K562 (cell line): ENCODE data around the gene PINK1. TPM values are rescaled to one million over a fixed set of nuclear protein-coding genes. Genes with fewer than 3 reads are reported as not detected.

Source experiments
- ARNT ChIP-seq, 2 experiments: fragments of 450-650 bp; IDR thresholded peaks; 2 replicates each; pipeline ENCODE4 v1.6.1; 2016; ENCODE audit warnings: mild to moderate bottlenecking in 1 of 2
- BMI1 ChIP-seq: fragments of 150-350 bp; IDR thresholded peaks from 2 replicates; pipeline ENCODE4 v1.6.1; 2014; ENCODE audit warnings: low read length
- CTBP1 ChIP-seq: fragments of 450-650 bp; IDR thresholded peaks from 2 replicates; pipeline ENCODE4 v1.6.1; 2016; ENCODE audit warnings: borderline replicate concordance
- EGR1 ChIP-seq: fragments of 450-650 bp; conservative IDR thresholded peaks from 2 replicates; pipeline ENCODE4 v1.6.1; 2017; ENCODE audit warnings: mild to moderate bottlenecking
- FIP1L1 ChIP-seq: fragments of 200-400 bp; formaldehyde crosslinking; IDR thresholded peaks from 2 replicates; pipeline ENCODE4 v1.6.1; 2018; ENCODE audit warnings: mild to moderate bottlenecking, low read depth, low read length; ENCODE audit not compliant: poor library complexity, severe bottlenecking
- FOSL1 ChIP-seq: fragments of 200-800 bp; sonication (Bioruptor generic); conservative IDR thresholded peaks from 2 replicates; pipeline ENCODE4 v1.6.1; 2016; ENCODE audit warnings: missing genetic modification characterization, missing compliant biosample characterization
- MBD2 ChIP-seq: sonication (generic); IDR thresholded peaks from 2 replicates; pipeline ENCODE4 v1.6.1; 2016; ENCODE audit warnings: low read depth, borderline replicate concordance
- MECOM ChIP-seq: fragments of 250-450 bp; sonication (Bioruptor Pico); IDR thresholded peaks from 2 replicates; pipeline ENCODE4 v1.8.0; 2022; ENCODE audit warnings: inconsistent platforms
- MEF2A ChIP-seq: IDR thresholded peaks from 2 replicates; pipeline ENCODE4 v1.6.1; 2011; ENCODE audit warnings: low read depth, mild to moderate bottlenecking, low read length, moderate library complexity; ENCODE audit not compliant: control insufficient read depth
- PML ChIP-seq: IDR thresholded peaks from 2 replicates; pipeline ENCODE4 v1.6.1; 2012; ENCODE audit warnings: low read length, inconsistent platforms
- SMARCE1 ChIP-seq: fragments of 450-650 bp; IDR thresholded peaks from 2 replicates; pipeline ENCODE4 v1.7.1; 2016; ENCODE audit warnings: mild to moderate bottlenecking
- TFAP4 ChIP-seq: sonication (generic); formaldehyde crosslinking; IDR thresholded peaks from 2 replicates; pipeline ENCODE4 v1.8.0; 2022; ENCODE audit warnings: missing genetic modification reagents, mild to moderate bottlenecking, moderate library complexity, borderline replicate concordance
- ZKSCAN3 ChIP-seq: fragments of 250-450 bp; sonication (Bioruptor Pico); IDR thresholded peaks from 2 replicates; pipeline ENCODE4 v1.4.0; 2020
- ZNF175 ChIP-seq: fragments of 200-800 bp; sonication (Bioruptor generic); IDR thresholded peaks from 2 replicates; pipeline ENCODE4 v1.6.1; 2016; ENCODE audit warnings: low read depth, mild to moderate bottlenecking, missing genetic modification characterization, missing compliant biosample characterization
- ZNF212 ChIP-seq: fragments of 450-650 bp; formaldehyde crosslinking; IDR thresholded peaks from 2 replicates; pipeline ENCODE4 v1.4.0; 2020; ENCODE audit warnings: mild to moderate bottlenecking
- ZNF696 ChIP-seq: fragments of 250-450 bp; sonication (Bioruptor Pico); conservative IDR thresholded peaks from 2 replicates; pipeline ENCODE4 v1.4.0; 2020; ENCODE audit warnings: mild to moderate bottlenecking, moderate library complexity
- ZNF699 ChIP-seq: fragments of 250-450 bp; sonication (Bioruptor Pico); IDR thresholded peaks from 2 replicates; pipeline ENCODE4 v1.8.0; 2021; ENCODE audit warnings: mild to moderate bottlenecking, moderate library complexity; ENCODE audit not compliant: insufficient replicate concordance
- polyA plus RNA-seq, 8 experiments: library from polyadenylated mRNA; depleted of rRNA in 4 of 8; stranded (reverse) in 5 of 8; unstranded in 3 of 8; fragments of >200 nt; fragmentation: Nextera tagmentation in 2 of 8; fragmentation: Illumina TruSeq in 1 of 8; extraction: Ambion mirVana in 2 of 8; extraction: Trizol in 1 of 8; gene quantifications; 2 replicates each; pipeline versions ENCODE4 v1.2.1 to v1.2.3, GENCODE V29; 2011 to 2014; ENCODE audit warnings: inconsistent platforms in 1 of 8, missing spikeins in 1 of 8
- total RNA-seq, 7 experiments: library from RNA; depleted of rRNA in 6 of 7; stranded (reverse); fragments of >200 nt in 6 of 7; fragmentation: Illumina TruSeq in 2 of 7; extraction: Trizol in 2 of 7; gene quantifications; 2 replicates each; pipeline versions ENCODE4 v1.2.1 to v1.2.3, GENCODE V29; 2011 to 2021; ENCODE audit warnings: low replicate concordance in 1 of 7
- TF ChIP-seq, protein P1 (sequence below): sonication (generic); formaldehyde crosslinking; IDR thresholded peaks from 2 replicates; pipeline ENCODE4 v1.8.0; 2022; ENCODE audit warnings: mild to moderate bottlenecking, missing genetic modification reagents
- TF ChIP-seq, protein P2 (sequence below): sonication (generic); formaldehyde crosslinking; IDR thresholded peaks from 2 replicates; pipeline ENCODE4 v1.8.0; 2022; ENCODE audit warnings: mild to moderate bottlenecking, missing genetic modification reagents
- TF ChIP-seq, protein P3 (sequence below): fragments of 250-450 bp; sonication (Bioruptor Pico); IDR thresholded peaks from 2 replicates; pipeline ENCODE4 v1.9.0; 2021; ENCODE audit warnings: mild to moderate bottlenecking
- TF ChIP-seq, protein P4 (sequence below): fragments of 450-650 bp; formaldehyde crosslinking; IDR thresholded peaks from 2 replicates; pipeline ENCODE4 v1.4.0; 2020; ENCODE audit warnings: mild to moderate bottlenecking

Gene PINK1
- total and polyA plus RNA-seq, 9 of the 15 experiments (the other 6 are each of a cell fraction or from before 2014, with no cell fraction given): 1.5 to 11.3 (median 6.8) TPM

DNA sequence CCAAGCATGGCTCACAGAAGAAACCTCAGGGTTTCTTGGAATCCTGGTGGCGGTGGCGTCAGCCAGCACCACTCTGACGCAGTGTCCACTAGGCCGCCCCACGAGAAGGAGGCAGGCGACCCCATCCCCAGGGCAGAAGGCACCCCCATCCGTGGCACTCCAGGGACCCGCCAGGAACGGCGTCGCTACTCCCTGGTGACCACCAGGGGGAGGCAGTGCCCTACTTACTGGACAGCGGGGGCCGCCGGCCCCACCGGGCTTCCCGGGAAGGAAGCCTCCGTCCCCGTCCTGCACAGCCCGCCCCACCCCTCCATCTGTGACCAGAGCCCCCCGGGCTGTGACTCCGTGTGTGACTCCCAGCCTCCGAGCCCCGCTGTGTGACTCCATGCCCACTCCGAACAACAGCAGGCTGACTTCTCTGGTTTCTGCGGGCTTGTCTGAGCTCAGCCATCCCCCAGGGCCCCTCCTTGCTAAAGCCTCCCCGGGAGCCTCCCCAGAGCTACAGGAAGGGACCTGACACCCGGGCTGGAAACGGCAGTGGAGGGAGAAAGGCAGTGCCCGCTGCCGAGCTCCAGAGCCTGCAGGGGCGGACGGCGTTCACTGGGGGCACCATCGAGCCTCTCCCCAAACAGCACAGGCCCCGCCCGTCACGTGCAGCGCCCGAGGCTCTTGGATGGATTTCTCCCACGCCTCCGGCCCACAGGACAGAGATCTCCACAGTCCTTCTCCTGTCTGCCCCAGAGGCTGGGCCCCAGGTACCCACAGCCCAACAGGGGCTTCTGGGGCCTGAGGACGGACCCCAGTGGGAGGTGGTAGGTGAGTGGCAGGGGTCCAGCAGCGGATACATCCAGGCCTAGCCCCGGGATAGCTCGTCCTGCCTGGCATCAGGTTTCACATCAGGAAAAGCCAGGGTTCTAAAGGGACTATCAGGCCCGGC, 63.4 kb downstream of the PINK1 start (continued):
- TF ChIP-seq ZNF699 (CRISPR knock-in tag) (no peak), SMARCE1 (0 out of 2 replicates have a peak, but pooled peaks have one; percentile 16), MBD2 (no peak), CTBP1 (peak; percentile 88), EGR1 (peak; percentile 65), PML (no peak), BMI1 (no peak), TFAP4 (CRISPR knock-in tag) (peak; percentile 58; the same call in 1 of the 2 replicates), FOSL1 (tag) (0 out of 2 replicates have a peak, but pooled peaks have one; percentile 26), ZNF696 (CRISPR knock-in tag) (no peak), ARNT (IDR thresholded peaks at IDR 0.05) (no peak), ZNF175 (CRISPR knock-in tag) (0 out of 2 replicates have a peak, but pooled peaks have one; percentile 35), ZKSCAN3 (CRISPR knock-in tag) (no peak), MEF2A (no peak), MECOM (CRISPR knock-in tag) (no peak), ZNF212 (no peak), FIP1L1 (no peak)
- TF ChIP-seq, protein P1, sequence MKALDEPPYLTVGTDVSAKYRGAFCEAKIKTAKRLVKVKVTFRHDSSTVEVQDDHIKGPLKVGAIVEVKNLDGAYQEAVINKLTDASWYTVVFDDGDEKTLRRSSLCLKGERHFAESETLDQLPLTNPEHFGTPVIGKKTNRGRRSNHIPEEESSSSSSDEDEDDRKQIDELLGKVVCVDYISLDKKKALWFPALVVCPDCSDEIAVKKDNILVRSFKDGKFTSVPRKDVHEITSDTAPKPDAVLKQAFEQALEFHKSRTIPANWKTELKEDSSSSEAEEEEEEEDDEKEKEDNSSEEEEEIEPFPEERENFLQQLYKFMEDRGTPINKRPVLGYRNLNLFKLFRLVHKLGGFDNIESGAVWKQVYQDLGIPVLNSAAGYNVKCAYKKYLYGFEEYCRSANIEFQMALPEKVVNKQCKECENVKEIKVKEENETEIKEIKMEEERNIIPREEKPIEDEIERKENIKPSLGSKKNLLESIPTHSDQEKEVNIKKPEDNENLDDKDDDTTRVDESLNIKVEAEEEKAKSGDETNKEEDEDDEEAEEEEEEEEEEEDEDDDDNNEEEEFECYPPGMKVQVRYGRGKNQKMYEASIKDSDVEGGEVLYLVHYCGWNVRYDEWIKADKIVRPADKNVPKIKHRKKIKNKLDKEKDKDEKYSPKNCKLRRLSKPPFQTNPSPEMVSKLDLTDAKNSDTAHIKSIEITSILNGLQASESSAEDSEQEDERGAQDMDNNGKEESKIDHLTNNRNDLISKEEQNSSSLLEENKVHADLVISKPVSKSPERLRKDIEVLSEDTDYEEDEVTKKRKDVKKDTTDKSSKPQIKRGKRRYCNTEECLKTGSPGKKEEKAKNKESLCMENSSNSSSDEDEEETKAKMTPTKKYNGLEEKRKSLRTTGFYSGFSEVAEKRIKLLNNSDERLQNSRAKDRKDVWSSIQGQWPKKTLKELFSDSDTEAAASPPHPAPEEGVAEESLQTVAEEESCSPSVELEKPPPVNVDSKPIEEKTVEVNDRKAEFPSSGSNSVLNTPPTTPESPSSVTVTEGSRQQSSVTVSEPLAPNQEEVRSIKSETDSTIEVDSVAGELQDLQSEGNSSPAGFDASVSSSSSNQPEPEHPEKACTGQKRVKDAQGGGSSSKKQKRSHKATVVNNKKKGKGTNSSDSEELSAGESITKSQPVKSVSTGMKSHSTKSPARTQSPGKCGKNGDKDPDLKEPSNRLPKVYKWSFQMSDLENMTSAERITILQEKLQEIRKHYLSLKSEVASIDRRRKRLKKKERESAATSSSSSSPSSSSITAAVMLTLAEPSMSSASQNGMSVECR (CRISPR knock-in tag): peak; percentile 6; the same call in 1 of the 2 replicates
- TF ChIP-seq, protein P2, sequence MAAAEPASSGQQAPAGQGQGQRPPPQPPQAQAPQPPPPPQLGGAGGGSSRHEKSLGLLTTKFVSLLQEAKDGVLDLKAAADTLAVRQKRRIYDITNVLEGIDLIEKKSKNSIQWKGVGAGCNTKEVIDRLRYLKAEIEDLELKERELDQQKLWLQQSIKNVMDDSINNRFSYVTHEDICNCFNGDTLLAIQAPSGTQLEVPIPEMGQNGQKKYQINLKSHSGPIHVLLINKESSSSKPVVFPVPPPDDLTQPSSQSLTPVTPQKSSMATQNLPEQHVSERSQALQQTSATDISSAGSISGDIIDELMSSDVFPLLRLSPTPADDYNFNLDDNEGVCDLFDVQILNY (CRISPR knock-in tag): no peak
- TF ChIP-seq, protein P3, sequence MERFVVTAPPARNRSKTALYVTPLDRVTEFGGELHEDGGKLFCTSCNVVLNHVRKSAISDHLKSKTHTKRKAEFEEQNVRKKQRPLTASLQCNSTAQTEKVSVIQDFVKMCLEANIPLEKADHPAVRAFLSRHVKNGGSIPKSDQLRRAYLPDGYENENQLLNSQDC (CRISPR knock-in tag): no peak
- TF ChIP-seq, protein P4, sequence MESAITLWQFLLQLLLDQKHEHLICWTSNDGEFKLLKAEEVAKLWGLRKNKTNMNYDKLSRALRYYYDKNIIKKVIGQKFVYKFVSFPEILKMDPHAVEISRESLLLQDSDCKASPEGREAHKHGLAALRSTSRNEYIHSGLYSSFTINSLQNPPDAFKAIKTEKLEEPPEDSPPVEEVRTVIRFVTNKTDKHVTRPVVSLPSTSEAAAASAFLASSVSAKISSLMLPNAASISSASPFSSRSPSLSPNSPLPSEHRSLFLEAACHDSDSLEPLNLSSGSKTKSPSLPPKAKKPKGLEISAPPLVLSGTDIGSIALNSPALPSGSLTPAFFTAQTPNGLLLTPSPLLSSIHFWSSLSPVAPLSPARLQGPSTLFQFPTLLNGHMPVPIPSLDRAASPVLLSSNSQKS (CRISPR knock-in tag): no peak
